Osteoblast (primary cell): ENCODE measurements around the gene CFAP210. TPM values are rescaled to one million over a fixed set of nuclear protein-coding genes. Genes with fewer than 3 reads are reported as not detected.

Source experiments
- DNase-seq: peaks from one replicate; pipeline ENCODE4 v3.0.0; 2011; ENCODE audit warnings: low spot score, mixed read lengths; ENCODE audit not compliant: insufficient read length; ENCODE audit errors: missing footprints
- H2AFZ ChIP-seq: 2 replicates; pipeline ENCODE4 v1.6.0; 2011; ENCODE audit warnings: mild to moderate bottlenecking, low read length
- H3K27ac ChIP-seq: 2 replicates; pipeline ENCODE4 v1.5.1; 2011; ENCODE audit warnings: mild to moderate bottlenecking, low read depth, low read length, moderate library complexity
- H3K27me3 ChIP-seq: 2 replicates; pipeline ENCODE4 v1.6.0; 2012; ENCODE audit warnings: mild to moderate bottlenecking, control low read depth, inconsistent platforms, low read length, moderate library complexity; ENCODE audit not compliant: insufficient read depth
- H3K36me3 ChIP-seq: 2 replicates; pipeline ENCODE4 v1.5.1; 2011; ENCODE audit warnings: mild to moderate bottlenecking, low read length, control low read depth, moderate library complexity; ENCODE audit not compliant: insufficient read depth
- H3K4me1 ChIP-seq: 2 replicates; pipeline ENCODE4 v1.5.1; 2011; ENCODE audit warnings: mild to moderate bottlenecking, low read length, control low read depth, moderate library complexity; ENCODE audit not compliant: insufficient read depth
- H3K4me2 ChIP-seq: 2 replicates; pipeline ENCODE4 v1.6.0; 2011; ENCODE audit warnings: mild to moderate bottlenecking, low read length; ENCODE audit not compliant: insufficient read depth
- H3K4me3 ChIP-seq: fragments of 200-600 bp; sonication (generic); 3 replicates; pipeline ENCODE4 v1.5.1; 2012; ENCODE audit warnings: mild to moderate bottlenecking, low read length, inconsistent platforms; ENCODE audit not compliant: insufficient read depth
- H3K79me2 ChIP-seq: 2 replicates; pipeline ENCODE4 v1.6.0; 2012; ENCODE audit warnings: mild to moderate bottlenecking, low read length, control low read depth, inconsistent platforms; ENCODE audit not compliant: insufficient read depth
- H3K9me3 ChIP-seq: 2 replicates; pipeline ENCODE4 v1.5.1; 2011; ENCODE audit warnings: low read depth, low read length, control low read depth
- H4K20me1 ChIP-seq: 2 replicates; pipeline ENCODE4 v1.6.0; 2012; ENCODE audit warnings: mild to moderate bottlenecking, low read length, control low read depth; ENCODE audit not compliant: insufficient read depth
- total RNA-seq: library from RNA; depleted of rRNA; stranded (reverse); fragments of >200 nt; gene quantifications from 2 replicates; pipeline ENCODE4 v1.2.3, GENCODE V29; 2012
- TF ChIP-seq, protein P1 (sequence below): IDR thresholded peaks from 2 replicates; pipeline ENCODE4 v1.5.1; 2011; ENCODE audit warnings: mild to moderate bottlenecking, low read depth, low read length, moderate library complexity; ENCODE audit errors: extremely low read depth

CFAP210 gene
- total RNA-seq, 1 donor: 0.36 TPM

DNA sequence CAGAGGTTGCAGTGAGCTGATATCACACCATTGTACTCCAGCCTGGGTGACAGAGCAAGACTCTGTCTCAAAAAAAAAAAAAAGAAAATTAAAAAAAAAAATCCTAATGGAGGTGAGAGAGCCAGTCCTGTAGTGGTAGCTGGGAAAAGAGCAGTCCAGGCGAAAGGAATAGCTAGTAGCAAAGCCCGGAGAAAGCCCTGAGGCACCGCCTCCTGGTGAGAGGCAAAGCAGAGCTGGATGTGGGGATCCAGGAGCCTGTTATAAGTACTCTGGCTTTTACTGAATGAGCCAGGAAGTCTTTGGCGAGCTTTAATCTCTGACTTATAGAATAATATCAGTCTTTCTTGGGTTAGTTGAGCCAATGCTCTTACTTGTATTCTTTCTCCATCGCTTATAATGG lies 32.9 kb upstream of the CFAP210 start:
- Histone ChIP-seq H3K79me2 (no peaks in the 10 kb centered on the region), H3K4me2 (no peak overlapping the region), H3K36me3 (no peaks in the 10 kb centered on the region), H3K27ac (no peak overlapping the region), H3K27me3 (no peaks in the 10 kb centered on the region), H3K4me1 (no peaks in the 10 kb centered on the region), H3K4me3 (no peak overlapping the region), H2AFZ (no peak overlapping the region), H4K20me1 (no peaks in the 10 kb centered on the region), H3K9me3 (no peaks in the 10 kb centered on the region)
- DNase-seq: no peak
- TF ChIP-seq, protein P1, sequence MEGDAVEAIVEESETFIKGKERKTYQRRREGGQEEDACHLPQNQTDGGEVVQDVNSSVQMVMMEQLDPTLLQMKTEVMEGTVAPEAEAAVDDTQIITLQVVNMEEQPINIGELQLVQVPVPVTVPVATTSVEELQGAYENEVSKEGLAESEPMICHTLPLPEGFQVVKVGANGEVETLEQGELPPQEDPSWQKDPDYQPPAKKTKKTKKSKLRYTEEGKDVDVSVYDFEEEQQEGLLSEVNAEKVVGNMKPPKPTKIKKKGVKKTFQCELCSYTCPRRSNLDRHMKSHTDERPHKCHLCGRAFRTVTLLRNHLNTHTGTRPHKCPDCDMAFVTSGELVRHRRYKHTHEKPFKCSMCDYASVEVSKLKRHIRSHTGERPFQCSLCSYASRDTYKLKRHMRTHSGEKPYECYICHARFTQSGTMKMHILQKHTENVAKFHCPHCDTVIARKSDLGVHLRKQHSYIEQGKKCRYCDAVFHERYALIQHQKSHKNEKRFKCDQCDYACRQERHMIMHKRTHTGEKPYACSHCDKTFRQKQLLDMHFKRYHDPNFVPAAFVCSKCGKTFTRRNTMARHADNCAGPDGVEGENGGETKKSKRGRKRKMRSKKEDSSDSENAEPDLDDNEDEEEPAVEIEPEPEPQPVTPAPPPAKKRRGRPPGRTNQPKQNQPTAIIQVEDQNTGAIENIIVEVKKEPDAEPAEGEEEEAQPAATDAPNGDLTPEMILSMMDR: no peak

DNA sequence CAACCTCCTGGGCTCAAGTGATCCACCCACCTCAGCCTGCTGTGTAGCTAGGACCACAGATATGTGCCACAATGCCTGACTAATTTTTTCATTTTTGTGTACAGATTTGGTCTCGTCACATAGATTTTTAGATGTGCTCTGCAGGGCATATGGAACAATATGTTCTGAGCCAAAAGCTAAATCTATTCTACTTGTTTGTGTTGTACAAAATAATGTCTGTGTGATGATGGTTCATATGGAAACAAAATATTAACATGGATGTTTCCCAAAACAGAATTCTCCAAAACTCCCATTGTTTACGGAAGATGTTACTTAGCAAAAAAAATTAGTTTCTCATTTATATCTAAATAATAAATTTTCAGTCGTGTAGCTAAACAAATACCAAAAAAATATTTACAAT lies 26.8 kb upstream of the CFAP210 start:
- Histone ChIP-seq H3K4me3 (no peak overlapping the region), H3K36me3 (no peaks in the 10 kb centered on the region), H3K9me3 (no peaks in the 10 kb centered on the region), H3K4me1 (peaks cover 4% of the 10 kb centered on the region), H3K27me3 (no peaks in the 10 kb centered on the region), H3K27ac (no peak overlapping the region), H2AFZ (no peak overlapping the region), H4K20me1 (no peaks in the 10 kb centered on the region), H3K79me2 (no peaks in the 10 kb centered on the region), H3K4me2 (no peak overlapping the region)
- TF ChIP-seq, protein P1: no peak
- no peak for DNase-seq

DNA sequence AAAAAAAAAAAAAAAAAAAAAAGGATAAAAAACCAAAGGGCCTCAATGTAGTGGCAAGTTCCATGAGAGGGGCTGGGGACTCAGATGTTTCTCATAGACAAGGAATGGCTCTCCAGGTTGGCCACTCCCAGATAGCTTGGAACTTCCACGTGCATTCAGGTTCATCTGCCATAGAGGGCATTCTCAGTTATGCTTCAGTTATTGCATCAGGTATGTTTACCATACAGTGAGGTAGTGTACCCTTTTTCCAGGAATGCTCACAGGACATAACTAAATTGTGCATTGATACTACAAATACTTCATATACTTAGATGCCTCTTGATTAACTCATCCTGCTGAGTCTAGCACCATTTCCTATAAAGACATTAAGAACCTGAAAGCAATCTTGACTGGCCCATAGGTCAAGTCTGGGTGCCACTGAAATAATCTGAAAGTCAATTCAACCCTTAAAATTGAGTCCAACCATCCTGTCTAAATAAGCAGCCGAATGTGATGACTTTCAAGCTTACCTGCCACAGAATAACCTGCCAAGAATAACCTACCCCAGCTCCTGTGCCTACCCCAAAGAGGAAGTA lies 24.8 kb upstream of the CFAP210 start:
- DNase-seq: no peak
- Histone ChIP-seq H4K20me1 (no peaks in the 10 kb centered on the region), H3K4me3 (no peak overlapping the region), H2AFZ (no peak overlapping the region), H3K36me3 (no peaks in the 10 kb centered on the region), H3K27ac (no peak overlapping the region), H3K27me3 (no peaks in the 10 kb centered on the region), H3K9me3 (no peaks in the 10 kb centered on the region), H3K4me1 (peaks cover 17% of the 10 kb centered on the region), H3K4me2 (no peak overlapping the region), H3K79me2 (no peaks in the 10 kb centered on the region)
- TF ChIP-seq, protein P1: no peak

DNA sequence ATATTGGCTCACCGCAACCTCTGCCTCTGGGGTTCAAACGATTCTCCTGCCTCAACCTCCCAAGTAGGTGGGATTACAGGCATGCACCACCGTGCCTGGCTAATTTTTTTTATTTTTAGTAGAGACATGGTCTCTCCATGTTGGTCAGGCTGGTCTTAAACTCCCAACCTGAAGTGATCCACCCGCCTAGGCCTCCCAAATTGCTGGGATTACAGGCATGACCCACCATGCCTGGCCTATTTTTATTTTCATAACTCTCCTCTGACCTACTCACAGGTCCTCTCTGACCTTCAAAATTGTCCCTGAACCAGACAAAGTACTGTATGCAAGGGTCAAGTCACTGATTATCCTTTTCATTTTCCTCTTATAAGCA lies 23.5 kb upstream of the CFAP210 start:
- Histone ChIP-seq H3K36me3 (no peaks in the 10 kb centered on the region), H4K20me1 (no peaks in the 10 kb centered on the region), H3K27ac (no peak overlapping the region), H3K9me3 (no peaks in the 10 kb centered on the region), H2AFZ (no peak overlapping the region), H3K79me2 (no peaks in the 10 kb centered on the region), H3K4me2 (no peak overlapping the region), H3K4me3 (no peak overlapping the region), H3K27me3 (no peaks in the 10 kb centered on the region), H3K4me1 (peaks cover 17% of the 10 kb centered on the region)
- TF ChIP-seq, protein P1: no peak
- no peak for DNase-seq
